OCI-LY1 (cell line): ENCODE measurements around the gene KLF5.

Experiments used
- H2AFZ ChIP-seq: fragments of 200-600 bp; sonication (generic), shearing (Covaris generic); 2 replicates; pipeline ENCODE4 v1.6.0; 2014; ENCODE audit warnings: antibody characterized with exemption, mild to moderate bottlenecking, low read length
- H3F3A ChIP-seq: fragments of 200-600 bp; sonication (generic), shearing (Covaris generic); 2 replicates; pipeline ENCODE4 v1.6.0; 2014; ENCODE audit warnings: mild to moderate bottlenecking, antibody characterized with exemption, low read length, moderate library complexity; ENCODE audit not compliant: insufficient read depth
- H3K27ac ChIP-seq: fragments of 200-600 bp; sonication (generic); 2 replicates; pipeline ENCODE4 v1.5.1; 2014; ENCODE audit warnings: low read length, mixed run types, mild to moderate bottlenecking, low read depth; ENCODE audit not compliant: poor library complexity, severe bottlenecking
- H3K27me3 ChIP-seq: fragments of 200-600 bp; sonication (generic); 2 replicates; pipeline ENCODE4 v1.6.0; 2014; ENCODE audit warnings: antibody characterized with exemption, mild to moderate bottlenecking, low read length, moderate library complexity; ENCODE audit not compliant: insufficient read depth
- H3K36me3 ChIP-seq: fragments of 200-600 bp; sonication (generic); 2 replicates; pipeline ENCODE4 v1.6.1; 2014; ENCODE audit warnings: mild to moderate bottlenecking, antibody characterized with exemption, low read length, moderate library complexity, mixed read lengths; ENCODE audit not compliant: insufficient read depth
- H3K4me1 ChIP-seq: fragments of 200-600 bp; sonication (generic); 2 replicates; pipeline ENCODE4 v1.5.1; 2014; ENCODE audit warnings: mild to moderate bottlenecking, low read length, moderate library complexity; ENCODE audit not compliant: insufficient read depth, severe bottlenecking
- H3K4me2 ChIP-seq: fragments of 200-600 bp; sonication (generic), shearing (Covaris generic); 2 replicates; pipeline ENCODE4 v1.6.1; 2014; ENCODE audit warnings: low read length
- H3K4me3 ChIP-seq: fragments of 200-600 bp; sonication (generic); 2 replicates; pipeline ENCODE4 v1.5.1; 2014; ENCODE audit warnings: low read length, low read depth, mild to moderate bottlenecking, mixed read lengths; ENCODE audit not compliant: poor library complexity, severe bottlenecking
- H3K79me2 ChIP-seq: fragments of 200-600 bp; shearing (Covaris generic); 2 replicates; pipeline ENCODE4 v1.6.1; 2016; ENCODE audit warnings: mixed run types, low read length, mixed read lengths; ENCODE audit not compliant: insufficient read depth
- H3K9ac ChIP-seq: fragments of 200-600 bp; sonication (generic), shearing (Covaris generic); 2 replicates; pipeline ENCODE4 v1.6.1; 2014; ENCODE audit warnings: mild to moderate bottlenecking, low read length, mixed read lengths
- H3K9me2 ChIP-seq: fragments of 200-600 bp; sonication (generic), shearing (Covaris generic); 2 replicates; pipeline ENCODE4 v1.6.1; 2014; ENCODE audit warnings: low read depth, mild to moderate bottlenecking, low read length, mixed read lengths
- H3K9me3 ChIP-seq: fragments of 200-600 bp; shearing (Covaris generic); 2 replicates; pipeline ENCODE4 v1.6.1; 2014; ENCODE audit warnings: low read length, mixed read lengths
- H4K20me1 ChIP-seq: fragments of 200-600 bp; sonication (generic), shearing (Covaris generic); 2 replicates; pipeline ENCODE4 v1.6.0; 2016; ENCODE audit warnings: mild to moderate bottlenecking, low read length; ENCODE audit not compliant: insufficient read depth
- EZH2 ChIP-seq: fragments of 200-600 bp; sonication (generic), shearing (Covaris generic); IDR thresholded peaks from 2 replicates; pipeline ENCODE4 v1.8.0; 2017; ENCODE audit warnings: borderline replicate concordance, mixed run types, mild to moderate bottlenecking, antibody characterized with exemption, low read length, moderate library complexity, mixed read lengths
- TF ChIP-seq, protein P1 (sequence below): fragments of 200-600 bp; sonication (generic), shearing (Covaris generic); IDR thresholded peaks from 2 replicates; pipeline ENCODE4 v1.5.1; 2017; ENCODE audit warnings: mild to moderate bottlenecking, antibody characterized with exemption, low read length, moderate library complexity, mixed read lengths

The KLF5 gene

GRCh38 chr13:73081256-73081915 is 22.6 kb downstream of the KLF5 start:
- Histone ChIP-seq H3K4me1 (no peaks in the 10 kb centered on the region), H3F3A (no peaks in the 10 kb centered on the region), H3K4me2 (no peak overlapping the region), H3K9me3 (no peaks in the 10 kb centered on the region), H4K20me1 (no peaks in the 10 kb centered on the region), H2AFZ (no peak overlapping the region), H3K36me3 (no peaks in the 10 kb centered on the region), H3K27me3 (no peaks in the 10 kb centered on the region), H3K27ac (no peak overlapping the region), H3K9me2 (no peaks in the 10 kb centered on the region), H3K79me2 (no peaks in the 10 kb centered on the region), H3K9ac (no peak overlapping the region), H3K4me3 (no peak overlapping the region)
- no peak for TF ChIP-seq EZH2
- TF ChIP-seq, protein P1, sequence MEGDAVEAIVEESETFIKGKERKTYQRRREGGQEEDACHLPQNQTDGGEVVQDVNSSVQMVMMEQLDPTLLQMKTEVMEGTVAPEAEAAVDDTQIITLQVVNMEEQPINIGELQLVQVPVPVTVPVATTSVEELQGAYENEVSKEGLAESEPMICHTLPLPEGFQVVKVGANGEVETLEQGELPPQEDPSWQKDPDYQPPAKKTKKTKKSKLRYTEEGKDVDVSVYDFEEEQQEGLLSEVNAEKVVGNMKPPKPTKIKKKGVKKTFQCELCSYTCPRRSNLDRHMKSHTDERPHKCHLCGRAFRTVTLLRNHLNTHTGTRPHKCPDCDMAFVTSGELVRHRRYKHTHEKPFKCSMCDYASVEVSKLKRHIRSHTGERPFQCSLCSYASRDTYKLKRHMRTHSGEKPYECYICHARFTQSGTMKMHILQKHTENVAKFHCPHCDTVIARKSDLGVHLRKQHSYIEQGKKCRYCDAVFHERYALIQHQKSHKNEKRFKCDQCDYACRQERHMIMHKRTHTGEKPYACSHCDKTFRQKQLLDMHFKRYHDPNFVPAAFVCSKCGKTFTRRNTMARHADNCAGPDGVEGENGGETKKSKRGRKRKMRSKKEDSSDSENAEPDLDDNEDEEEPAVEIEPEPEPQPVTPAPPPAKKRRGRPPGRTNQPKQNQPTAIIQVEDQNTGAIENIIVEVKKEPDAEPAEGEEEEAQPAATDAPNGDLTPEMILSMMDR = no peak

- TF ChIP-seq, protein P1 = no peak
- TF ChIP-seq EZH2 = no peak
- no peaks in the 10 kb centered on the region for H4K20me1 ChIP-seq
- H2AFZ ChIP-seq = no peak overlapping the region
- no peaks in the 10 kb centered on the region for H3K36me3 ChIP-seq
- no peaks in the 10 kb centered on the region for H3K79me2 ChIP-seq
- H3K4me2 ChIP-seq = no peak overlapping the region
- H3F3A ChIP-seq = no peaks in the 10 kb centered on the region
- H3K27me3 ChIP-seq = no peaks in the 10 kb centered on the region
- H3K9me2 ChIP-seq = no peaks in the 10 kb centered on the region
- H3K9me3 ChIP-seq = no peaks in the 10 kb centered on the region
- H3K9ac ChIP-seq = no peak overlapping the region
- H3K27ac ChIP-seq = no peak overlapping the region
- no peak overlapping the region for H3K4me3 ChIP-seq
- H3K4me1 ChIP-seq = no peaks in the 10 kb centered on the region
Observed at GRCh38 chr13:73082471-73082870, 23.7 kb downstream of the KLF5 start.

- Histone ChIP-seq H3F3A (no peaks in the 10 kb centered on the region), H3K4me3 (no peak overlapping the region), H4K20me1 (no peaks in the 10 kb centered on the region), H2AFZ (no peak overlapping the region), H3K9me3 (no peaks in the 10 kb centered on the region), H3K9me2 (no peaks in the 10 kb centered on the region), H3K4me2 (no peak overlapping the region), H3K27ac (no peak overlapping the region), H3K27me3 (no peaks in the 10 kb centered on the region), H3K9ac (no peak overlapping the region), H3K4me1 (no peaks in the 10 kb centered on the region), H3K36me3 (no peaks in the 10 kb centered on the region), H3K79me2 (no peaks in the 10 kb centered on the region)
- TF ChIP-seq, protein P1 = no peak
- TF ChIP-seq EZH2 = no peak
Observed at GRCh38 chr13:73082895-73083294, 24.1 kb downstream of the KLF5 start.
